Activated T-helper 2 cell treated with anti-CD3 and anti-CD28 coated beads, Interferon-gamma antibody, Interleukin-2, Interleukin-4, amounts not matched to agents 10 μg/mL and 5 μg/mL and 100 μg/mL, durations not matched to agents 14 hours and 24 hours and 36 hours (primary cell): Measurements from ENCODE around the gene RELB. TPM values are rescaled to one million over a fixed set of nuclear protein-coding genes. Genes with fewer than 3 reads are reported as not detected.

Experiments
- DNase-seq: peaks from one replicate; pipeline ENCODE4 v3.0.0; 2021; ENCODE audit warnings: low spot score
- H3K27ac Mint-ChIP-seq: one replicate; pipeline ENCODE4 v1.8.0; 2021; ENCODE audit warnings: mixed read lengths
- H3K27me3 Mint-ChIP-seq: one replicate; pipeline ENCODE4 v1.8.0; 2021; ENCODE audit warnings: low read depth, mixed read lengths
- H3K36me3 Mint-ChIP-seq: one replicate; pipeline ENCODE4 v1.8.0; 2021; ENCODE audit warnings: low read depth, mixed read lengths
- H3K4me1 Mint-ChIP-seq: one replicate; pipeline ENCODE4 v1.8.0; 2021; ENCODE audit warnings: low read depth, mixed read lengths
- H3K4me3 Mint-ChIP-seq: one replicate; pipeline ENCODE4 v1.8.0; 2021; ENCODE audit warnings: low read depth, mild to moderate bottlenecking, moderate library complexity, mixed read lengths
- H3K9me3 Mint-ChIP-seq: one replicate; pipeline ENCODE4 v1.8.0; 2021; ENCODE audit warnings: mixed read lengths
- intact Hi-C: fragments of 100-400 bp; cut with micrococcal nuclease; formaldehyde crosslinking; loops from one replicate; pipeline ENCODE4 v1.15.1; 2023
- total RNA-seq: library from RNA; stranded (reverse); gene quantifications from 2 replicates; pipeline ENCODE4 v1.2.3, GENCODE V29; 2022

Gene RELB
- total RNA-seq, 1 donor from 2014 or later, result 62.7 TPM

DNA sequence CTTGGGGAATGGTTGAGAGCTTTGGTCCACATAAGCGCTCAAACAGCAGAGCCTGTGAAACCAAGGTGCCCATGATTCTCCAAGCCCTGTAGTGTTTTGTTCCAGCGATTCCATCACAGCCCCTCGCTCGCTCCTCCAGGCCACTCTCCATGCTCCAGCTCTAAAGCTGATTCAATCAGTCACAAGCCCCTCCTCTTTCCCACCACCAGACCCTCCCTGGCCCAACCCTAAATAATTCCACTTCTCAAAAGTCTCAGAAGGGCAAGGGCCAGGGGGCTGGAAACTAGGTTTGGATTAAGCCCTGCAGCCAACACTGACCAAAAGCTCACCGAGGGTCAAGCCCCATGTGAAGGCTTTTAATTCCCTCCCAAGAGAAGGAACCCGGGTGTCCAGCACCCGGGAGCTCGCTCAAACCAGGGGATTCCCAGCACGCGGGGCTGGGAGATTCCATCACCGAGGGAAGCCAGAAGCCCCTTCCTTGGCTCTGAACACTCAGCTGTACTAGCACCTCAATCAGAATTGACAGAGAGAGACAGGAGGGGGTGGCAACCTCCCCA, 73.6 kb downstream of the RELB start:
- peak overlapping the region; percentile 7 for H3K27ac Mint-ChIP-seq
- DNase-seq, result no peak
- H3K4me3 Mint-ChIP-seq, result peak overlapping the region; percentile 6
- peaks cover 21% of the 10 kb centered on the region for H3K4me1 Mint-ChIP-seq
- H3K36me3 Mint-ChIP-seq, result peaks cover 14% of the 10 kb centered on the region
- no peaks in the 10 kb centered on the region for H3K9me3 Mint-ChIP-seq
- no peaks in the 10 kb centered on the region for H3K27me3 Mint-ChIP-seq
- intact Hi-C loops, result loop anchor here (5.0 kb wide), 3 partner anchors 38 to 102 kb away; partner anchors contain the start of genes BLOC1S3, CLASRP and TRAPPC6A

GRCh38 chr19:45075301-45076028, 74.2 kb downstream of the RELB start:
- DNase-seq, result peak; percentile 39
- Mint-ChIP-seq H3K27ac (peak overlapping the region; percentile 46), H3K4me1 (peaks cover 21% of the 10 kb centered on the region), H3K4me3 (peak overlapping the region; percentile 79), H3K27me3 (no peaks in the 10 kb centered on the region), H3K9me3 (no peaks in the 10 kb centered on the region), H3K36me3 (peaks cover 12% of the 10 kb centered on the region)
- intact Hi-C loops, result loop anchor here (2.0 to 5.0 kb wide), 4 partner anchors 38 to 102 kb away; partner anchors contain the start of genes BLOC1S3, CLASRP and TRAPPC6A

- Mint-ChIP-seq H3K36me3 (peaks cover 13% of the 10 kb centered on the region), H3K9me3 (no peaks in the 10 kb centered on the region), H3K4me3 (peak within 1 kb of the TSS; percentile 79), H3K4me1 (peaks cover 25% of the 10 kb centered on the region), H3K27me3 (no peaks in the 10 kb centered on the region), H3K27ac (peak within 1 kb of the TSS; percentile 67)
- intact Hi-C loops, result loop anchor here (2.0 to 5.0 kb wide), 4 partner anchors 39 to 101 kb away; partner anchors contain the start of genes BLOC1S3, CLASRP and TRAPPC6A
- DNase-seq, result peak; percentile 79
Measured at GRCh38 chr19:45076029-45076850, 75.0 kb downstream of the RELB start, which contains the start of gene ZNF296. TSS of gene ZNF296 (minus strand) at chr19:45076478. CDS start at chr19:45076373, 105 bp downstream.

GRCh38 chr19:45076851-45077730, 75.8 kb downstream of the RELB start:
- intact Hi-C loops, result loop anchor here (2.0 to 5.0 kb wide), 4 partner anchors 40 to 100 kb away; partner anchors contain the start of genes BLOC1S3, CLASRP and TRAPPC6A
- H3K36me3 Mint-ChIP-seq, result peaks cover 20% of the 10 kb centered on the region
- H3K9me3 Mint-ChIP-seq, result no peaks in the 10 kb centered on the region
- no peaks in the 10 kb centered on the region for H3K27me3 Mint-ChIP-seq
- H3K4me3 Mint-ChIP-seq, result peak overlapping the region; percentile 79
- peak overlapping the region; percentile 67 for H3K27ac Mint-ChIP-seq
- H3K4me1 Mint-ChIP-seq, result peaks cover 30% of the 10 kb centered on the region
- no peak for DNase-seq

- Mint-ChIP-seq H3K4me1 (peaks cover 33% of the 10 kb centered on the region), H3K9me3 (no peaks in the 10 kb centered on the region), H3K27me3 (no peaks in the 10 kb centered on the region), H3K4me3 (peak overlapping the region; percentile 64), H3K36me3 (peaks cover 27% of the 10 kb centered on the region), H3K27ac (no peak overlapping the region)
- DNase-seq, result no peak
- intact Hi-C loops, result loop anchor here (1.0 to 5.0 kb wide), 4 partner anchors 13 to 99 kb away; partner anchors contain the start of genes BLOC1S3, CLASRP and TRAPPC6A
Measured at GRCh38 chr19:45078390-45079062, 77.3 kb downstream of the RELB start.

GRCh38 chr19:45079063-45079910, 78.0 kb downstream of the RELB start, which contains the start of gene GEMIN7:
TSS of gene GEMIN7 (plus strand) at chr19:45079260. CDS start at chr19:45090115, 10,855 bp downstream.
- peaks cover 27% of the 10 kb centered on the region for H3K36me3 Mint-ChIP-seq
- H3K4me3 Mint-ChIP-seq, result peak within 1 kb of the TSS; percentile 99
- DNase-seq, result peak; percentile 75
- no peaks in the 10 kb centered on the region for H3K9me3 Mint-ChIP-seq
- H3K27me3 Mint-ChIP-seq, result no peaks in the 10 kb centered on the region
- intact Hi-C loops, result loop anchor here (1.0 to 5.0 kb wide), 4 partner anchors 12 to 98 kb away; partner anchors contain the start of genes BLOC1S3, CLASRP and TRAPPC6A
- peaks cover 33% of the 10 kb centered on the region for H3K4me1 Mint-ChIP-seq
- H3K27ac Mint-ChIP-seq, result peak within 1 kb of the TSS; percentile 89

DNA sequence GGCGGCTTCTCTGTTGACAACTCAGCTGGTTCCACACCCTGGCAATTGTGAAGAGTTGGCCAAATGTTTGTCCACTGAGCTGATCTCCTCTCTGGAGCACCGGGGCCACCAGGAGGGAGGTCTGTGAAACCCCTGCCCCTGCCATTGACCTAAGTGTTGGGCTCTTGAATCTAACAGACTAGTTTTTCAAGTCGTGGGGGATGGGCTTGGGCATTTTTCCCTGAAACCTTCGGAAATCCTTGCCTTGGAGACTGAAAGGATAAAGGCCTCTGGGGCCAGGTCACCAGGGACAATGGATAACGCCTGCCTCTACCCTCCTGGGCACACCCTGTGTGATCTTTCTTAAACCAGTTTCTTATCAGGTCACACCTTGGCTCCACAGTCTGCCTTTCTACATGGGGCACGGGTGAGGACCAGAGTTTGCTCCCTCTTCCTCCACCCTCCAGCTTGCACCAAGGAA, 78.7 kb downstream of the RELB start:
- no peaks in the 10 kb centered on the region for H3K27me3 Mint-ChIP-seq
- intact Hi-C loops, result loop anchor here (1.0 to 5.0 kb wide), 4 partner anchors 11 to 97 kb away; partner anchors contain the start of genes BLOC1S3, CLASRP and TRAPPC6A
- peaks cover 33% of the 10 kb centered on the region for H3K4me1 Mint-ChIP-seq
- peak overlapping the region; percentile 99 for H3K4me3 Mint-ChIP-seq
- H3K27ac Mint-ChIP-seq, result peak overlapping the region; percentile 89
- H3K36me3 Mint-ChIP-seq, result peaks cover 27% of the 10 kb centered on the region
- no peak for DNase-seq
- H3K9me3 Mint-ChIP-seq, result no peaks in the 10 kb centered on the region

DNA sequence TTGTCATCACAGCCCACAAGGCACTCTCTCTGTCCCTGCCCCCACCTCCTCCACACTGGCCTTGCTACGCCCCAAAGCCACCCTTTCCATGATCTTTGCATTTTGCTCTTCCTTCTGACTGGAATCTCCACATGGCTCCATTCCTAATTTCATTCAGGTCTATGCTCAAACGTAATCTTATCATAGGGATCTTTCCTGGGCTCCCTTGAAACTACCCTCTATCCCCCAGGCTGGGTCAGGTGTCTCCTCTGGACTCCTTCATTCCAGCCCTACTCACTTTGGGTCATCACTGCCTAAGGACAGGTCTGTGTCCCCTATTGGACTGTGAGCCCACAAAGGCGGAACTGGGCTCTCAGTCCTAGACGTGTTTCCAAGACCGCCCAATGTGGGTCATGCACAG, 80.9 kb downstream of the RELB start:
- Mint-ChIP-seq H3K27me3 (no peaks in the 10 kb centered on the region), H3K9me3 (no peaks in the 10 kb centered on the region), H3K27ac (no peak overlapping the region), H3K4me1 (peaks cover 24% of the 10 kb centered on the region), H3K36me3 (peaks cover 34% of the 10 kb centered on the region), H3K4me3 (peak overlapping the region; percentile 19)
- intact Hi-C loops, result no loop called here
- no peak for DNase-seq

- H3K4me1 Mint-ChIP-seq, result peaks cover 20% of the 10 kb centered on the region
- H3K4me3 Mint-ChIP-seq, result no peak overlapping the region
- intact Hi-C loops, result no loop called here
Measured at GRCh38 chr19:45086480-45086879, 85.2 kb downstream of the RELB start.

GRCh38 chr19:45087531-45087930, 86.3 kb downstream of the RELB start:
- peaks cover 53% of the 10 kb centered on the region for H3K36me3 Mint-ChIP-seq

More at GRCh38 chr19:45086480-45086879, 85.2 kb downstream of the RELB start:
- Mint-ChIP-seq H3K9me3 (no peaks in the 10 kb centered on the region), H3K36me3 (peaks cover 59% of the 10 kb centered on the region), H3K27ac (no peak overlapping the region), H3K27me3 (no peaks in the 10 kb centered on the region)
- DNase-seq, result no peak

More at GRCh38 chr19:45087531-45087930, 86.3 kb downstream of the RELB start:
- Mint-ChIP-seq H3K27me3 (no peaks in the 10 kb centered on the region), H3K9me3 (no peaks in the 10 kb centered on the region), H3K27ac (peak overlapping the region; percentile 83), H3K4me3 (peak overlapping the region; percentile 62), H3K4me1 (peaks cover 17% of the 10 kb centered on the region)
- DNase-seq, result peak; percentile 55
- intact Hi-C loops, result no loop called here
